NCI-H226 (cell line): ENCODE results near the gene SPATA33.

Source experiments
- DNase-seq: peaks from one replicate; pipeline ENCODE4 v3.0.0-alpha.2; 2015

Gene SPATA33

DNA sequence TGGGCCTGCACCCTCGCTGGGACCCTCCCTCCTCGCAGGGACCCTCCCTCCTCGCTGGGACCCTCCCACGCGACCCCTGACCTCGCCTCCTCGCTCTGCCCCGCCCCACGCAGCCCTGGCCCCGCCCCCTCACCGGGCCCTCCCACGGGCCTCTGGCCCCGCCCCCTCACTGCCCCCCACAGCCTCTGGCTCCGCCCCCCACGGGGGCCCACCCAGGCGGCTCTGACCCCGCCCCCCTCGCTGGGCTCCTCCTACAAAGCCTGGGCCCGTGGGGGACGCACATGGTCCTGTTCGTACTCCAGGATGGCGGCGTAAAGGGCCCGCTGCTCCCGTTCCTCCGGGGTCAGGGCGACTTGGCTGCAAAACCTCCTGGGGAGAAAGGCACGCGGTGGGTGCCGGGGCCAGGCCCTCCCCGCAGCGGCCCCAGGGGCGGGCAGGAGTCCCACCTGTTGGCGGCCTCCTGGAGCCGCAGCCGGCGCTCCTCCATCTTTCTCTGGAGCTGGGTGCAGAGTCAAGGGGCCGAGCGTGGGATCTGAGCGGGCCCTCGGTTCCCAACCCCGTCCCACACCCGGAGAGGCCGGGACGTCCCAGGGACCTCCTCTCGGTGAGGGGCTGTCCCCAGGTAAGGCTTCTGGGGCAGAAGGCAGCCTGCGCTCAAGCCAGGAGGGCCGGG is 54.1 kb downstream of the SPATA33 start:
- no peak for DNase-seq

DNA sequence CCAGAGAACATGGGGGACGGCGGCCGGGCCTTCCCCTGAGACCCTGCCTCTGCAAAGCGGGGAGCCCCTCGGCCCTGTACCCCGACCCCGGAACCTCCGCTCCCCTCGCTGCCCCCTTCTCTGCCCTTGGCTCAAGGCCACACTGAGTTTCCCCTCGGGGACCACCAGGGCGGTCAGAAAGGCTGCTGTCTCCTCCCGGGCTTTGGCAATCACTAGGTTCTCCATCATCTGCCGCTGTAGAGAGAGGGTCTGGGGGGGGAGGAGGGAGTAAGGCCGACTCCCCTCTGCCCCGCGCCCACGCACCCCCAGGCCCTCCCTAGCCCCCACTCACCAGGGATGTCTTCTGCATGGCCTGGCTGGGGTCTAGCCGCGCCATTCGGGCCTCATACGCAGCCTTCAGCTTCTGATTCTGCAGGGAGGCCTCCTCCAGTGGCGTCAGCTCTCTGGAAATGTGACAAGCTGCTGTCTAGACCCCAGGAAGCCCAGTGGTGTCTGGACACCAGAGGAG is 54.7 kb downstream of the SPATA33 start:
- DNase-seq, result no peak

DNA sequence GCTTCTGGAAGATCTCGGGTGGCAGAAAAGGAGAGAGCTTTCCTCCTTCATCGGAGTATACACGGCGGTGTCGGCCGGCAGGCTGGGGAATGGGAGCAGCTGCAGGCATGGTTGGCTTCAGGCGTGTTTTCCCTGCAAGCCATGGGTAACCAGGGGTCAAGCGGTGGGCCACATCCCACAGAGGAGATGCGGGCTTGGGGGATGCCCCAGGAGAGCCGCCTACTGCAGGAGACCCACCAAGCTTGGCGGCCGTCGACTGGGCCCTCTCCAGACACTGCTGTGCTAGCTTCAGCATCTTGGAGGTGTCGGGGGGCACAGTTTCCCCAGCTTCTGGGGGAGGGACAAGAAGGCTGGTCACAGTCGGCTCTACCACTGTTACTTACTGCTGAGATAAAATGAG is 58.9 kb downstream of the SPATA33 start:
- no peak for DNase-seq

DNA sequence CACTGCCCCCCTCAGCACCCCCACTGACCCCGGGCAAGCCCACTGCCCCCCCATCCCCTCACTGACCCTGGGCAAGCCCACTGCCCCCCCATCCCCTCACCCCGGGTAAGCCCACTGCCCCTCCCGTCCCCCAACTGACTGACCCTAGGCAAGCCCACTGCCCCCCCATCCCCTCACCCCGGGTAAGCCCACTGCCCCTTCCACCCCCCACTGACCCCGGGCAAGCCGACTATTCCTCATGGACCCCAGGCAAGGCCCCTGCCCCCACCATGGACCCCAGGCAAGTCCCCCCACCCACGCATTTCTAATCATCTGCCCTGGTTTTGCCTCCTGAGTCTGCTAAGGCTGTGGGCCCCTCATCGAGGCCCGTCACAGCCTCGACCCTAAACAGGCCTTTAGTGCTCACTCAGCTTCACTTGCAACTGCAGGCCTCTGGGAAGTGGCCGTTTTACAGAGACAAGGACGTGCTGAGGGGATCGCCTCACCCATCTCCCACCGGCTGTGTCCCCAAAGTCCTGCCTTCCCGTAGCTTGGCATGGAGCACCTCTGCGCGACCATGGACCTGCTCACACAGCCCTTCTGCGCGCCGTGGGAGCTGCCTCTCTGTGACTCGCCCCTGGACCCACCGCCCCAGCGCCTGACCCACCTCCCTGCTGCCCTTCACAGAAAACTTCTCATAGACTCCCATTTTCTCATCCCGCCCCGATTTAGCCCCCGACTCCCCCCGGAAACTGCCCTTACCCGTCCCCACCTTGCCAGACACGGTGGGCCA is 59.5 kb downstream of the SPATA33 start:
- no peak for DNase-seq

DNA sequence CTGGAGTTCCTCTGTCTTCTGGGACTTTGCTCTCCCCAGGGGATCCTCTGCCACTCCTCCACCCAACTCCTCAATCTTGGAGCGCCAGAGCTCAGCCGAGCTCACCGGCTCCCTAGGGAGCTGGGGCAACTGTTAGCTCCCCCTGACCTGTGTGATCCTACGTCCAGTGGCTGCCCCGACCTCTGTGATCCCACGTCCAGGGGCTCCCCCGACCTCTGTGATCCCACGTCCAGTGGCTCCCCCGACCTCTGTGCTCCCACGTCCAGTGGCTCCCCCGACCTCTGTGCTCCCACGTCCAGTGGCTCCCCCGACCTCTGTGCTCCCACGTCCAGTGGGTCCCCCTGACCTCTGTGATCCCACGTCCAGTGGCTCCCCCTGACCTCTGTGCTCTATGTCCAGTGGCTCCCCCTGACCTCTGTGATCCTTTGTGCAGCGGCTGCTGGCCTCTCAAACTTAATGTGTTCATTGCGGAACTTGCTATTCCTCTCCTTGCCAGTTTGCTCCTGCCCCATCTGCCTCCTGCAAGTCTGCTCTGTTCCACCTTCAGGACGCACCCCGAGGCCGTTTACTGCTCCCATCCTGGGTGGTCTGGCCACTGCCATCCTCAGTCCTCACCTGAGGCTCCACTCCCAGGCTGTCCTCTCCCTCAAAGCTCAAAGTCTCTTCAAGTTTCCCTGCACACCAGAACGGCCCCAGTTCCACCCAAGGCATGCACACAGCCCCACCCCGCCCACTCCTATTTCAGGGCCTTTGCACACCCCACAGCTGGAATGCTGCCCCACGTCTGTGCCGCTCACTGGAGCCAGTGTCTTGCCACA is 60.3 kb downstream of the SPATA33 start:
- DNase-seq, result no peak
